Right lobe of liver (tissue), 6 donors: ENCODE results near the gene COLEC12. TPM values are rescaled to one million over a fixed set of nuclear protein-coding genes. Genes with fewer than 3 reads are reported as not detected.

ENCODE experiments used
- ATAC-seq, 4 donors: fragments of 200-7000 bp; cut with Tn5 transposase; one replicate each; pipeline ENCODE4 v1.9.1; 2020; ENCODE audit warnings: mild to moderate bottlenecking in 4 of 4, moderate library complexity in 4 of 4
- DNase-seq, 3 donors: peaks; one replicate each; pipeline ENCODE4 v3.0.0-alpha.2; 2020
- H3K27ac ChIP-seq, 3 donors: fragments of 200-600 bp; one replicate each; pipeline ENCODE4 v1.8.0; 2022
- H3K27me3 ChIP-seq, 2 donors: fragments of 200-600 bp; one replicate each; pipeline ENCODE4 v1.8.0; 2022
- H3K36me3 ChIP-seq, 4 donors: fragments of 200-600 bp; sonication (generic) in 1 of 4; one replicate each; pipeline versions ENCODE4 v1.5.1 to v1.8.0; 2017 to 2022; ENCODE audit warnings: control low read depth in 1 of 4
- H3K4me1 ChIP-seq, 4 donors: fragments of 200-600 bp; sonication (generic) in 1 of 4; one replicate each; pipeline versions ENCODE4 v1.5.1 to v1.8.0; 2017 to 2022; ENCODE audit warnings: control low read depth in 1 of 4
- H3K4me3 ChIP-seq, 3 donors: fragments of 200-600 bp; one replicate each; pipeline ENCODE4 v1.8.0; 2022
- H3K9me3 ChIP-seq, 4 donors: fragments of 200-600 bp; sonication (generic) in 1 of 4; one replicate each; pipeline versions ENCODE4 v1.5.1 to v1.8.0; 2017 to 2022; ENCODE audit warnings: control low read depth in 1 of 4
- CTCF ChIP-seq, 4 donors: fragments of 200-600 bp in 3 of 4; fragments of 450-650 bp in 1 of 4; IDR thresholded peaks; one replicate each; pipeline versions ENCODE4 v1.5.1 to v1.8.0; 2016 to 2022; ENCODE audit warnings: antibody characterized with exemption in 4 of 4, mild to moderate bottlenecking in 2 of 4
- POLR2A ChIP-seq: fragments of 450-650 bp; IDR thresholded peaks from one replicate; pipeline ENCODE4 v1.6.1; 2017; ENCODE audit warnings: antibody characterized with exemption, mild to moderate bottlenecking
- WGBS: methylation state at CpG from one replicate; pipeline ENCODE4 v1.1.6; 2018; ENCODE audit warnings: low coverage, low lambda C conversion rate; ENCODE audit not compliant: insufficient coverage; ENCODE audit errors: missing lambda C conversion rate; 5-methylcytosine and 5-hydroxymethylcytosine counted together
- intact Hi-C, 2 donors: fragments of 100-400 bp; cut with DNase I; formaldehyde crosslinking; loops; one replicate each; pipeline versions ENCODE4 v1.11.2 to v1.14.1; 2022
- total RNA-seq, 6 experiments: library from RNA; depleted of rRNA in 2 of 6; stranded (reverse); fragments of >200 nt in 2 of 6; fragmentation: NEBNext Ultra II Directional in 3 of 6; extraction: Animal tissue kit (Norgen Biotek cat#: 25700) in 3 of 6; gene quantifications; one replicate each; pipeline versions ENCODE4 v1.1.0 to v1.2.4, GENCODE V29; 2016 to 2023
- donor health status: DM: no; HTN: yes; CAD: no.
- donor health status: DM: no; HTN: no; CAD: no.
- donor health status: DM: no; HTN: no; CAD: no.
- donor health status: DM: no; HTN: yes; CAD: no.
- donor health status: DM: no; HTN: yes; CAD: no.

Gene COLEC12
- total RNA-seq, 6 experiments from 2014 or later = 0.12 to 1.00 (median 0.37) TPM; not detected in 1

- H3K27me3 ChIP-seq = no peaks in the 10 kb centered on the region
- DNase-seq (no peak), ATAC-seq (no peak)
- H3K27ac ChIP-seq = no peak overlapping the region
- 70% methylated on average over 7 of the region's 7 CpGs for WGBS
- H3K4me3 ChIP-seq = no peak overlapping the region
- TF ChIP-seq CTCF (IDR thresholded peaks at IDR 0.05) (no peak), POLR2A (no peak)
- no peaks in the 10 kb centered on the region for H3K36me3 ChIP-seq
- intact Hi-C loops = no loop called here
- H3K4me1 ChIP-seq = no peaks in the 10 kb centered on the region
- no peaks in the 10 kb centered on the region for H3K9me3 ChIP-seq
Observed at GRCh38 chr18:361100-361732, 139.3 kb downstream of the COLEC12 start.

- DNase-seq = no peak
- no peak for ATAC-seq
- Histone ChIP-seq H3K36me3 (no peaks in the 10 kb centered on the region), H3K4me1 (no peaks in the 10 kb centered on the region), H3K4me3 (no peak overlapping the region), H3K27ac (no peak overlapping the region), H3K27me3 (no peaks in the 10 kb centered on the region), H3K9me3 (no peaks in the 10 kb centered on the region)
- 79% methylated on average over 2 of the region's 2 CpGs for WGBS
- intact Hi-C loops = no loop called here
- no peak for TF ChIP-seq POLR2A
- no peak for TF ChIP-seq CTCF (IDR thresholded peaks at IDR 0.05)
Observed at GRCh38 chr18:360676-361075, 139.8 kb downstream of the COLEC12 start.

- intact Hi-C loops = no loop called here
- TF ChIP-seq POLR2A (no peak), CTCF (IDR thresholded peaks at IDR 0.05) (no peak)
- no peak overlapping the region for H3K4me3 ChIP-seq
- DNase-seq = no peak
- 44% methylated on average over 2 of the region's 2 CpGs for WGBS
- H3K4me1 ChIP-seq = no peaks in the 10 kb centered on the region
- no peak overlapping the region for H3K27ac ChIP-seq
- H3K36me3 ChIP-seq = no peaks in the 10 kb centered on the region
- no peak for ATAC-seq
- H3K27me3 ChIP-seq = no peaks in the 10 kb centered on the region
- H3K9me3 ChIP-seq = no peaks in the 10 kb centered on the region
Observed at GRCh38 chr18:356778-357177, 143.7 kb downstream of the COLEC12 start.

GRCh38 chr18:355678-356077 is 144.8 kb downstream of the COLEC12 start:
- ATAC-seq = no peak

More at GRCh38 chr18:355678-356077, 144.8 kb downstream of the COLEC12 start:
- Histone ChIP-seq H3K4me3 (no peak overlapping the region), H3K27ac (no peak overlapping the region), H3K36me3 (no peaks in the 10 kb centered on the region), H3K27me3 (no peaks in the 10 kb centered on the region), H3K9me3 (no peaks in the 10 kb centered on the region), H3K4me1 (no peaks in the 10 kb centered on the region)
- TF ChIP-seq CTCF (IDR thresholded peaks at IDR 0.05) (no peak), POLR2A (no peak)
- intact Hi-C loops = no loop called here
- WGBS = 47% methylated on average over 4 of the region's 4 CpGs
- DNase-seq = no peak
